Type B pancreatic cell (in vitro differentiated cells): ENCODE data around the gene RDH14. TPM values are rescaled to one million over a fixed set of nuclear protein-coding genes. Genes with fewer than 3 reads are reported as not detected.

ENCODE experiments used
- DNase-seq: peaks from one replicate; pipeline ENCODE4 v3.0.0; 2021; ENCODE audit warnings: mixed read lengths; ENCODE audit not compliant: unreplicated experiment; ENCODE audit errors: extremely low spot score
- H3K27ac Mint-ChIP-seq: 2 replicates; pipeline ENCODE4 v1.8.0; 2021; ENCODE audit warnings: mild to moderate bottlenecking, mixed read lengths
- H3K27me3 Mint-ChIP-seq: 2 replicates; pipeline ENCODE4 v1.8.0; 2021; ENCODE audit warnings: mixed read lengths
- H3K36me3 Mint-ChIP-seq: 2 replicates; pipeline ENCODE4 v1.8.0; 2021; ENCODE audit warnings: mixed read lengths
- H3K4me1 Mint-ChIP-seq: one replicate; pipeline ENCODE4 v1.8.0; 2021; ENCODE audit warnings: mixed read lengths; ENCODE audit not compliant: unreplicated experiment
- H3K4me3 Mint-ChIP-seq: 2 replicates; pipeline ENCODE4 v1.8.0; 2021; ENCODE audit warnings: mild to moderate bottlenecking, mixed read lengths
- H3K9me3 Mint-ChIP-seq: 2 replicates; pipeline ENCODE4 v1.8.0; 2021; ENCODE audit warnings: mixed read lengths
- CTCF ChIP-seq: fragments of 200-600 bp; sonication (generic); conservative IDR thresholded peaks from 2 replicates; pipeline ENCODE4 v1.5.0; 2021; ENCODE audit warnings: antibody characterized with exemption, mild to moderate bottlenecking
- total RNA-seq: library from RNA; stranded (reverse); gene quantifications from 2 replicates; pipeline ENCODE4 v1.2.1, GENCODE V29; 2021; ENCODE audit warnings: low replicate concordance

RDH14 gene
- total RNA-seq, 1 donor from 2014 or later: 25.5 TPM

DNA sequence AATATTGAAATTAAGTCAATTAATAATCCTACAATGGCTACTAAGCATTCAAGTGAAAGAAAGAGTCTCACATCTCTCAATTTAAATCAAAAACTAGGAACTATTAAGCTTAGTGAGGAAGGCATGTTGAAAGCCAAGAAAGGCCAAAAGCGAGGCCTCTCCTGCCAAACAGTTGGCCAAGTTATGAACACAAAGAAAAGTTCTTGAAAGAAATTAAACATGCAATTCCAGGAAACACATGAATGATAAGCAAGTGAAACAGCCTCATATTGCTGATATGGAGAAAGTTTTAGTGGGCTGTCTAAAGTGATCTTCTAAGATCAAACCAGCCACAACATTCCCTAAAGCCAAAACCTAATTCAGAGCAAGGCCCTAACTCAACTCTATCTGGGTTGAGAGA lies 11.8 kb downstream of the RDH14 start:
- no peak for DNase-seq
- no peak for TF ChIP-seq CTCF
- H3K4me3 Mint-ChIP-seq: no peak overlapping the region
- H3K4me1 Mint-ChIP-seq: peaks cover 29% of the 10 kb centered on the region
- H3K36me3 Mint-ChIP-seq: peaks cover 6% of the 10 kb centered on the region
- H3K27me3 Mint-ChIP-seq: peaks cover 3% of the 10 kb centered on the region
- no peak overlapping the region for H3K27ac Mint-ChIP-seq
- no peaks in the 10 kb centered on the region for H3K9me3 Mint-ChIP-seq

GRCh38 chr2:18546567-18546966 lies 13.9 kb downstream of the RDH14 start:
- Mint-ChIP-seq H3K4me3 (no peak overlapping the region), H3K36me3 (peaks cover 3% of the 10 kb centered on the region), H3K4me1 (peaks cover 20% of the 10 kb centered on the region), H3K27ac (no peak overlapping the region), H3K9me3 (no peaks in the 10 kb centered on the region), H3K27me3 (peaks cover 8% of the 10 kb centered on the region)
- DNase-seq: no peak
- no peak for TF ChIP-seq CTCF

GRCh38 chr2:18545384-18545783 lies 15.1 kb downstream of the RDH14 start:
- H3K9me3 Mint-ChIP-seq: no peaks in the 10 kb centered on the region

GRCh38 chr2:18544171-18544570 lies 16.3 kb downstream of the RDH14 start:
- peaks cover 19% of the 10 kb centered on the region for H3K27me3 Mint-ChIP-seq
- DNase-seq: no peak
- no peak overlapping the region for H3K4me3 Mint-ChIP-seq
- no peaks in the 10 kb centered on the region for H3K9me3 Mint-ChIP-seq
- peaks cover 13% of the 10 kb centered on the region for H3K4me1 Mint-ChIP-seq
- H3K27ac Mint-ChIP-seq: no peak overlapping the region
- peaks cover under 1% of the 10 kb centered on the region for H3K36me3 Mint-ChIP-seq
- no peak for TF ChIP-seq CTCF

More at GRCh38 chr2:18545384-18545783, 15.1 kb downstream of the RDH14 start:
- Mint-ChIP-seq H3K4me3 (no peak overlapping the region), H3K36me3 (peaks cover 3% of the 10 kb centered on the region), H3K4me1 (peaks cover 13% of the 10 kb centered on the region), H3K27ac (no peak overlapping the region), H3K27me3 (peaks cover 15% of the 10 kb centered on the region)
- DNase-seq: no peak
- TF ChIP-seq CTCF: no peak

DNA sequence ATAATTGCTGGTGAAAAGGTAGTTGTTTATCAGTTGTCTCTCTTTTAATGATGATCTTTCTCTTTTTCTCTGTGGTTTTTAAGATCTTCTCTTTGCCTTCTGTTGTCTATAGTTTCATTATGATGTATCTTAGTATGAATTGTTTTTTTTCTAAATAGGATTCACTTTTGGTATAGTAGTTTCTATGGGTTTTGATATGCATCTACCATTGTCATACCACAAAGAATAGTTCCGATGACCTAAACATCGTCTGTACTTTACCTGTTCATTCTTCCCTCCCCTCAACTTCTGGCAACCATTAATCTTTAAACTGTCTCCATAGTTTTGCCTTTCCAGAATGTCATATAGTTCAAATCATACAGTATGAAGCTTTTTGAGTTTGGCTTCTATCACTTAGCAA lies 19.6 kb downstream of the RDH14 start:
- no peak for DNase-seq
- peaks cover 39% of the 10 kb centered on the region for H3K27me3 Mint-ChIP-seq
- H3K36me3 Mint-ChIP-seq: no peaks in the 10 kb centered on the region
- no peak overlapping the region for H3K4me3 Mint-ChIP-seq
- no peaks in the 10 kb centered on the region for H3K9me3 Mint-ChIP-seq
- peaks cover 11% of the 10 kb centered on the region for H3K4me1 Mint-ChIP-seq
- H3K27ac Mint-ChIP-seq: no peak overlapping the region
- no peak for TF ChIP-seq CTCF

DNA sequence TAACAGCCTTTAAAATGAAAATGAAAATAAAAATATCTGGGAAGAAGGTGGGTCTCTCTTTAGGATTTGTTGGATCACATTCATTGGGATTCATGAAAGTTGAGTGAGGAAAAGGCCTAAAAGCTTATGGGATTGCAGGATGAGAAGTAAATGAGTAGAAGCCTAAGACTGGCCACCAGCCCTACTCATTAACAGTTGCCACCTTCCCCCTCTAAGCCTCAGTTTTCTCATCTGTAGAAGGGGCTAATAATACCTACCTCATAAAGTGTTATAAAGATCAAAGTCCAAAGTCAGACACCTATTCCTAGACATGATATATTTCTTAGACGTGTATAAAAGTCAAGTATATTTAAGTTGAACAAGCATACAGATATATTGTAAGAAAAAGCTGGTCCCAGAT lies 23.8 kb downstream of the RDH14 start:
- DNase-seq: no peak
- H3K27me3 Mint-ChIP-seq: peaks cover 69% of the 10 kb centered on the region
- TF ChIP-seq CTCF: no peak
- peaks cover 9% of the 10 kb centered on the region for H3K4me1 Mint-ChIP-seq
- H3K36me3 Mint-ChIP-seq: no peaks in the 10 kb centered on the region
- H3K9me3 Mint-ChIP-seq: peaks cover 4% of the 10 kb centered on the region
- H3K27ac Mint-ChIP-seq: no peak overlapping the region
- H3K4me3 Mint-ChIP-seq: no peak overlapping the region
